SIG-M5 treated with dmso at 0.1 percent for 504 hours (cell line): ENCODE measurements around the gene G6PC3.
"Not testable (repeated sequence)": the region's sequence is repeated elsewhere in the genome, so short reads cannot be mapped to it uniquely, and the experiment has no call there.

Experiments
- DNase-seq: peaks from one replicate; lab custom pipeline; 2025; ENCODE audit not compliant: unreplicated experiment; lab: John Stamatoyannopoulos, UW

Gene G6PC3

GRCh38 chr17:44082256-44082927 lies 11.9 kb downstream of the G6PC3 start:
- no peak for DNase-seq

DNA sequence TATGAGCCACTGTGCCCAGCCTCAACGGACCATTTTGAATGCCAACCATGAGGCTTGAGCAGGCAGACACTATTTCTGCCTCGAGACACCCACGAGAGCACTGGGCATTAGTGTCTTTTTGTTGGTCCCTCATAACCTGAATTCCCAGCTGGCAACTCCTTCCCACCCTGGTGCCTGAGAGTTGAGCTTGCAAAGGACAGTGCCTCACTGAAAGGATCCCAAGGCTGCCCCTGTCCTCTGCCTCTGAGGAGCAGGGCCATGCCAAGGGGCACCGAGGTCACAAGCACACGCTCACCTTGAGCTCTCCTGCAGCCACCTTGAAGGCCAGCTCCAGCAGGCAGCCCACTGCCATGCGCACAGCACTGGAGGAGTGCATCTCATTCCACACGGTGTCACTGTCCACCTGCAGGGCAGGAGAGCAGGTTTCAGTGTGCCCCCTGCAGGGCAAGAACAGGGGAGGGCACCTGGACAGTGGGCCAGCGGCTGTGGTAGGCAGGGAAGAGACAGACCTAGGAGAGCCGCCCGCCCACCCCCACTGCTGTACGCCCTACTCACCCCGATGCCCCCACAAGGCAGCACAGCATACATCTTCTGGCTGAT lies 12.8 kb downstream of the G6PC3 start:
- no peak for DNase-seq

DNA sequence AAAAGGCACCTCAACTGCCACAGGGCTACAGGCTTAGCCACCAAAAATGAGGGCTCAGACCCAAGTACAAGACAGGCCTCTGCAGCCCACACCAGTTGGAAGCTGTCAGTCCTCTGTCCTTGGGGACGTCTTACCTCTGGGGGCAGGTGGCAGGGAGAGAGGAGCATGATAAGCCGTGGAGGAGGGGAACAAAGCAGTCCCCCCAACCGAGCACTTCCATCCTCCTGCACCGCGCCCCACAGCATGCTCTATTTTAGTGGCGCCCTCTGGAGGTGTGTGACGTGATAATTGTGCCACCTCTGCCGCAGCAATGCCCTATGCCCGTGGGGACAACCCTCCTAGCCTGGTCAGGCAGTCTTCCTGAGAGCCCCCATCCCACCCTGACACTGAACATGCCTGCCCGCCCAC lies 13.6 kb downstream of the G6PC3 start:
- DNase-seq = no peak

- no peak for DNase-seq
Observed at GRCh38 chr17:44084921-44085320, 14.4 kb downstream of the G6PC3 start.

GRCh38 chr17:44085908-44086307 lies 15.4 kb downstream of the G6PC3 start:
- no peak for DNase-seq

- peak; percentile 73 for DNase-seq
Observed at GRCh38 chr17:44086364-44087311, 16.1 kb downstream of the G6PC3 start.

- DNase-seq = no peak
Observed at GRCh38 chr17:44087319-44087718, 16.8 kb downstream of the G6PC3 start.

DNA sequence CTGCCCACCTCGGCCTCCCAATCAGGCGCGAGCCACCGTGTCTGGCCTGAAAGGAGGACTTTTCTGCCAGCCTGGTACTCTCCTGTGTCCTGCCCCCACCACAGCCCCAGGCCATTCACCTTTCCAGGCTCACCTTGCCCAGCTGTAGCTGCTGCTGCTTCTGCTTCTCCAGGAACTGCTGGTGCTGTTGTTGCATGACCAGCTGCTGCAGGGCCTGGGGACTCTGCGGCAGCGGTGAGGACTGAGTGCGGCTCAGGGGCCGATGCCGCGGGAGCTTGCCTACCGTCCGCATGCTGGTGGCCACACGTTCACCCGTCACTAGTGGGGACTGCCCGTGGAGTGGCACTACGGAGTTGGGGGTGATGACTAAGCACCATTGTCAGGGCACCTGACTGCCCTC lies 17.7 kb downstream of the G6PC3 start:
- no peak for DNase-seq

DNA sequence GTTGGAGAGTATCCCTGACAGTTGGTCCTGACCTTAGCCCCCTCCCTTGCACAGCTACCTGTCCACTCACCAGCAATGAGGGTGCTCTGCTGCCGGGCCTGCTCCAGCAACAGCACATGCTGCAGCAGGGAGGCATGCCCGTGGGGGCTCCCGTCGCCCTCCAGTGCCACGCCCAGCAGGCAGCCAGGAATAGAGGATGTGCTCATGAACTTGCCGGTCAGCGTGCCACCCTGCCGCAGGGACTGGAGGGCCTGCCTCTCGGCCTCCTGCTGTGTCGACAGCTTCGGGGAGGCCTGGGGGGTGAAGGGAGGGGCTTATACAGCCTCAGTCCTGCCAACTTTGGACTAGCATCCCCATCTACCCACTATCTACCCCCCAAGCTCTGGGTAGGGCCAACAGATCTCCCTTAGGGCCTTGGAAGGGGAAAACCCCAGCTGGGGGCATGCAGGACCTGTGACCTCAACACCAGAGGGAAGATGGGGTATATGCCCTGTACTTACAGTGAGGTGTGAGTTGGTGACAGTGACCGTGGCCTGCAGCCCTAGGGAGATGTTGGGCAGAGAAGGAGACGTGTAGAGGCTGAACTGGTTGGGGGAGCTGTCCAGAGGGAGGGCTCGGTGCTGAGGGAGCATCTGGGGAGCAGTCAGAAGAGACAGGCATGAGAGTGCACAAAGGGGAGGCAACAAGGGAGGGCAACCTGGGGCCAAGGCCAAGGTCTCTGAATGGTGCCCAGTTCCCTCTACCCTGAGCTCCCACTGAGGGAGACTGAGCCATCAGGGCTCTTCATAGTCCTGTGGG lies 20.9 kb downstream of the G6PC3 start:
- DNase-seq = no peak

GRCh38 chr17:44092051-44092450 lies 21.5 kb downstream of the G6PC3 start:
- DNase-seq = no peak

DNA sequence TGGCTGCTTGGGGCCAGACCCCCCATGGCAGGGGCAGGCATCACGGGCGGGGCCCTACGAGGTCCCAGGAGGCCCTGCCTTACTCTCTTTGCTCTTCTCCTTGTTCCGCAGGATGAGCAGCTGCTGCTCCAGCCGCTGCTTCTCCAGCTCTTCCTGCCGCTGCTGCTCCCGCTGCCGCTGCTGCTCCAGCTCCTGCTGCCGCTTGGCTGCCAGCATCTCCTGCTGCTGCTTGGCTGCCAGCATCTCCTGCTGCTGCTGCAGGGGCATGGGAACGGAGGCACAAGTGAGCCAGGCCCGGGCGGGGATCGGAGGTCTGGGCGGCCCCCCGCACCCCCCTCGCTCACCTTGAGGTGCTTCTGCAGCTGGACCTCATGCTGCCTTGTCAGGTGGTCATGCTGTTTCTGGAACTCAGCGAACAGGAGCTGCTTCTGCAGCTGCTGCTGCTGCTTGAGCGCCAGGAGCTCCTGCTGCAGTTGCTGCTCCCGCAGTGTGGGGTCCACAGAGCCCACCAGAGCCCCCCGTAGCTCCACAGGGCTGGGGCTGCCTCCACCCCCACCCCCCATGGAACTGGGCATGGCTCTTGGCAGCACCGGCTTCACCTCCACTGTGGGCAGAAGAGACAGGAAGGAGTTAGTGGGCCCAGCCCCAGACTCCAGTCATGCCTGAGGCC lies 22.8 kb downstream of the G6PC3 start:
- DNase-seq = no peak

DNA sequence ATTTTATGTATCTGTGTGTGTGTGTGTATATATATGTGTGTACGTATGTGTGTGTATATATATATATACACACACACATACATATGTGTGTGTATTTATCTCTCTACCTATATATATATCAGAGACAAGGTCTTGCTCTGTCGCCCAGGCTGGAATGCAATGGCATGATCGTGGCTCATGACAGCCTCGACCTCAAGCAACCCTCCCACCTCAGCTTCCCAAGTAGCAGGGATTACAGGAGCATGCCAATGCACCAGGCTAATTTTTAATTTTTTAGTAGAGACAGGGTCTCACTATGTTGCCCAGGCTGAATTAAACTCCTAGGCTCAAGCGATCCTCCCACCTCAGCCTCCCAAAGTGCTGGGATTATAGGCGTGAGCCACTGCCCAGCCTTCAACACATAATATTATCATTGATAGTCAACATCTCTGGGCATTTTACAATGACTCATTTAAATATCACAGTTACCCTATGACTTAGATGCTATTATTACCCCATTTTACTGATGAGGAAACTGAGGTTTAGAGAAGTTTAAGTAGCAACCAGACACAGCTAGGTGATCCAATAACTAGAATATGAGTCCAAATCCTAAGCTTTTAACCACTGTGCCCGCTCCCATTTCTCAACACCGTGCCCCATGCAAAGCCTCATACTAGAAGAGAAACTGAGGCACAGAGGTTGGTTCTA lies 24.3 kb downstream of the G6PC3 start:
- no peak for DNase-seq

DNA sequence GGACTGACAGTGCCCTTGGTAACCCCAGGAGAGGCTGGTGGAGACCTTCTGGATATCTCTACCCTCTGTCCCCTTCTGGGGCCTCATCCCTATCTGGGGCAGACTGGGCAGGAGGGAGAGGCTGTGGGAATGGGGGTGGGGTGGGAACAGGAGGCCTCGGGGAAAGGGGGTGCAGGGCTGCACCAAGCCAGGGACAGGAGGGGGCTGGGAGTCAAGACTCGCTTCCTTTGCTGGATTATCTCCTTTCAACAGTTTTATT lies 24.8 kb downstream of the G6PC3 start:
- no peak for DNase-seq

GRCh38 chr17:44095647-44096496 lies 25.3 kb downstream of the G6PC3 start:
- DNase-seq = peak; percentile 89

- no peak for DNase-seq
Observed at GRCh38 chr17:44097110-44097958, 26.8 kb downstream of the G6PC3 start.

DNA sequence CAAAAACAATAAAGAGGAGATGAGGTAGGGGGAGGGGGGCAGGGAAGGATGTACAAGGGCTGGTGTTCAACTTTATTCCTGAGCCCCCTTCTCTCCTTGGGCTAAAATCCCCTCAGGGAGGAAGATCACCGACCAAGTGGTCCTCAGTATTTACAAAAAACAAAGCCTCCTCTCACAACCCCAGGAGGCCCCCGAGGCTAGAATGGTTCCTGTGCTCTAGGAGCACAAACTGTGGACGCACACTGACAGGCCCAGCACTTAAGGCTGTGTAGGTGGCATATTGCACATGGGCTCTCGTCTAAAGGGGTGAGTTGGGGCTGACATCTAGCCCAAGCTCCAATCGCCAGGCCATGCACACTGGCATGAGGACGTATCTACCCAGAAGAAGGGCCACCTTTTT lies 31.3 kb downstream of the G6PC3 start:
- not testable (repeated sequence) for DNase-seq

DNA sequence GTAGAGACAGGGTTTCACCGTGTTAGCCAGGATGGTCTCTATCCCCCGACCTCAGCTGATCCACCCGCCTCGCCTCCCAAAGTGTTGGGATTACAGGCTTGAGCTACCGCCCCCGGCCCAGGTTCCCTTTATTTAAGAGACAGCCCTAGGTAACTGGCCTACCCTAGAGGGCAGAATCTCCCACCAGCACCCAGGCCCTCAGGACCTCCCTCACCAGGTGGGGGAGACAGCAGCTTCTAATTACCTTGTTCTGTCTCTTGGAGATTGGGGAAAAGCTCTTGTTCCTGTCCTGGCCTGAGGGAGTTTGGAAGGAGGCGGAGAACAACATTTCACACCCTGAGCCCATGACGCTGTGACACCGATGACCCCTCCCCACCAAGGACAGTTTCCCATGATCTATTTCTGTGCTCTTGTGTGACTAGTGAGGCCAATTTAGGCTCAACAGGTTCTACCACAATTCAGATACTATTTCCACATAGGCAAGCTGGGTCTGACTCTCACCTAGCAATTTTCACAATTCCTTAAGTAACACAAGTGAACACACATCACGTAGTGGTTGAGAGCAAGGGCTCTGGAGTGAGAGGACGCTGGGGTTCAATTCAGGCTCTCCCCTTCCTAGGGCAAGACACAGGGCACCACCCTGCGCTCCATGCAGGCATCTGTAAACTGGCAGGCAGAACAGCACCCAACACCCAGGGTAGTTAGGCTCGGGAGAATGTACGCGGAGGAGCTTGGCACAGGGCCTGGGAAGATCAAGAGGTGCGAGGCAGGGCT lies 32.5 kb downstream of the G6PC3 start:
- DNase-seq = peak; percentile 45

- no peak for DNase-seq
Observed at GRCh38 chr17:44105483-44105882, 34.9 kb downstream of the G6PC3 start.
